HG02571 (cell line): ENCODE data around the gene SPDYE2B.
"Not testable (repeated sequence)": the region's sequence is repeated elsewhere in the genome, so short reads cannot be mapped to it uniquely, and the experiment has no call there.

Experiments
- ATAC-seq: cut with Tn5 transposase; IDR thresholded peaks from one replicate; pipeline ENCODE4 v1.9.1; 2021; ENCODE audit warnings: mild to moderate bottlenecking, moderate library complexity; ENCODE audit not compliant: unreplicated experiment

SPDYE2B gene

GRCh38 chr7:102638848-102639247 is 11.3 kb upstream of the SPDYE2B start:
- ATAC-seq: not testable (repeated sequence)

GRCh38 chr7:102642691-102643090 is 7.4 kb upstream of the SPDYE2B start, which contains the start of gene UPK3BL1:
Gene UPK3BL1 (minus strand): TSS chr7:102642791. CDS start chr7:102642741, 50 bp downstream.
- not testable (repeated sequence) for ATAC-seq

GRCh38 chr7:102643404-102643803 is 6.7 kb upstream of the SPDYE2B start:
- ATAC-seq: not testable (repeated sequence)

GRCh38 chr7:102647813-102648212 is 2.3 kb upstream of the SPDYE2B start:
- ATAC-seq: not testable (repeated sequence)

- ATAC-seq: not testable (repeated sequence)
Observed at GRCh38 chr7:102664765-102665164, 14.6 kb downstream of the SPDYE2B start.

GRCh38 chr7:102666850-102667249 is 16.7 kb downstream of the SPDYE2B start:
- ATAC-seq: not testable (repeated sequence)

GRCh38 chr7:102667523-102667922 is 17.4 kb downstream of the SPDYE2B start:
- not testable (repeated sequence) for ATAC-seq

GRCh38 chr7:102671166-102671955 is 21.2 kb downstream of the SPDYE2B start, which contains the start of gene POLR2J2:
Gene POLR2J2 (minus strand): TSS chr7:102671663. CDS start chr7:102671601, 62 bp downstream.
- ATAC-seq: peak; percentile 67

- ATAC-seq: peak; percentile 30
Observed at GRCh38 chr7:102671956-102672307, 21.8 kb downstream of the SPDYE2B start.

- not testable (repeated sequence) for ATAC-seq
Observed at GRCh38 chr7:102673447-102674067, 23.4 kb downstream of the SPDYE2B start.

- not testable (repeated sequence) for ATAC-seq
Observed at GRCh38 chr7:102675545-102675944, 25.4 kb downstream of the SPDYE2B start.

- not testable (repeated sequence) for ATAC-seq
Observed at GRCh38 chr7:102680780-102681179, 30.7 kb downstream of the SPDYE2B start.

- ATAC-seq: not testable (repeated sequence)
Observed at GRCh38 chr7:102682560-102682959, 32.4 kb downstream of the SPDYE2B start.

GRCh38 chr7:102688299-102689036 is 38.3 kb downstream of the SPDYE2B start:
- ATAC-seq: peak; percentile 84

- ATAC-seq: peak; percentile 61
Observed at GRCh38 chr7:102689436-102690282, 39.5 kb downstream of the SPDYE2B start.

GRCh38 chr7:102690602-102691001 is 40.5 kb downstream of the SPDYE2B start:
- not testable (repeated sequence) for ATAC-seq

- not testable (repeated sequence) for ATAC-seq
Observed at GRCh38 chr7:102694008-102694407, 43.9 kb downstream of the SPDYE2B start.

GRCh38 chr7:102695033-102695552 is 45.0 kb downstream of the SPDYE2B start:
- not testable (repeated sequence) for ATAC-seq

GRCh38 chr7:102696009-102696408 is 45.9 kb downstream of the SPDYE2B start:
- not testable (repeated sequence) for ATAC-seq
